ENCODE data around the gene ORM2. TPM values are rescaled to one million over a fixed set of nuclear protein-coding genes. Genes with fewer than 3 reads are reported as not detected.

The ORM2 gene
- polyA plus RNA-seq, 1 donor = not detected

- no peak for DNase-seq
These were observed 35.0 kb upstream of the ORM2 start for GRCh38 chr9:114294664-114295063.

GRCh38 chr9:114296338-114296737, 33.3 kb upstream of the ORM2 start:
- DNase-seq = no peak

GRCh38 chr9:114299286-114300152, 30.1 kb upstream of the ORM2 start:
- no peak for DNase-seq

- DNase-seq = no peak
These were observed 29.4 kb upstream of the ORM2 start for GRCh38 chr9:114300153-114300845.

- DNase-seq = no peak
These were observed 28.5 kb upstream of the ORM2 start for GRCh38 chr9:114300846-114301797.

GRCh38 chr9:114301798-114302565, 27.7 kb upstream of the ORM2 start:
- DNase-seq = no peak

- DNase-seq = no peak
These were observed 26.9 kb upstream of the ORM2 start for GRCh38 chr9:114302727-114303126.

- no peak for DNase-seq
These were observed 26.1 kb upstream of the ORM2 start for GRCh38 chr9:114303571-114303970.

GRCh38 chr9:114303977-114304376, 25.7 kb upstream of the ORM2 start:
- DNase-seq = no peak

GRCh38 chr9:114304416-114305188, 25.1 kb upstream of the ORM2 start:
- DNase-seq = no peak

GRCh38 chr9:114307899-114308267, 21.8 kb upstream of the ORM2 start:
- no peak for DNase-seq

- DNase-seq = no peak
These were observed 21.2 kb upstream of the ORM2 start for GRCh38 chr9:114308361-114308950.

GRCh38 chr9:114309096-114309495, 20.6 kb upstream of the ORM2 start:
- no peak for DNase-seq

- no peak for DNase-seq
These were observed 18.9 kb upstream of the ORM2 start for GRCh38 chr9:114310471-114311450.

GRCh38 chr9:114311571-114312512, 17.8 kb upstream of the ORM2 start:
- DNase-seq = no peak

GRCh38 chr9:114312513-114312875, 17.2 kb upstream of the ORM2 start:
- DNase-seq = no peak

GRCh38 chr9:114313186-114313585, 16.5 kb upstream of the ORM2 start:
- DNase-seq = no peak

GRCh38 chr9:114314256-114314867, 15.3 kb upstream of the ORM2 start:
- DNase-seq = no peak
